ENCODE measurements around the gene SCNN1B.
"Not testable (repeated sequence)": the region's sequence is repeated elsewhere in the genome, so short reads cannot be mapped to it uniquely, and the experiment has no call there.

SCNN1B gene

GRCh38 chr16:23288209-23288608 is 13.9 kb upstream of the SCNN1B start:
- DNase-seq (ENCODE audit: low read depth in 3 of 3, low spot score in 1 of 3), result no peak

GRCh38 chr16:23288726-23289512 is 13.2 kb upstream of the SCNN1B start:
- no peak for DNase-seq (ENCODE audit: low read depth in 3 of 3, low spot score in 1 of 3)

DNA sequence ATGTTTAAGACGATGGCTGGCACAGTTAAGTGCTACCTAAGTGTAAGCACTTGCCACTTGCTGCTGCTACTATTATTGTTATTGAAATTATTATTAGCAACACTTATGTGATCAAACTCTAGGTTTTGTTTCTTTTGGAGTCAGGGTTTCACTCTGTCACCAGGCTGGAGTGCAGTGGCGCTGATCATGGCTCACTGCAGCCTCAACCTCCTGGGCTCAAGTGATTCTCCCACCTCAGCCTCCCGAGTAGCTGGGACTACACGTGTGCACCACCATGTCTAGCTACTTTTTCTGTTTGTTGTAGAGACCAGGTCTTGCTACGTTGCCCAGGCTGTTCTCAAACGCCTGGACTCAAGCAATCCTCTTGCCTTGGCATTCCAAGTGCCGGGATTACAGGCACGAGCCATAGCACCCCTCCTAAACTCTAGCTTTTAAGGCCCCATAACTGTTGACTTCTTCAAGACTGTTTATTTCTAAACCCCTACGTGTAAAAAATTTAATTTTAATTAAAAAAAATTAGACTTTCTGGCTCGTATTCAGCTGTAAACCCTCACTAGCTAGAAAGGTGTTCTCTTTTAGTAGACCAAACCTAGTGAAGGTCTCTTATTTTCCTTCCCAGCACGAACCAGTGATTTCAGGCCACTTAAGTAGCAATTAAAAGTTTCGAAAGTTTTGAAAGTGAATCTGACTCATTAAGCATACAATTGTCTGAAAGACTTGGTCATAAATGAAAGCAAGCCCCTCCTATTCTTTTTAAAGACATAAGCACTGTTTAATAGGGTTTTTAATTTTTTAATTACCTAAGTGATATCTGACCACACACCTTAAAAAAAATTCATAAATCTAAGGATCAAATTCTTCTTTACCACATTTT is 11.7 kb upstream of the SCNN1B start:
- no peak for DNase-seq (ENCODE audit: low read depth in 3 of 3, low spot score in 1 of 3)

GRCh38 chr16:23293016-23293415 is 9.1 kb upstream of the SCNN1B start:
- DNase-seq (ENCODE audit: low read depth in 3 of 3, low spot score in 1 of 3), result no peak

DNA sequence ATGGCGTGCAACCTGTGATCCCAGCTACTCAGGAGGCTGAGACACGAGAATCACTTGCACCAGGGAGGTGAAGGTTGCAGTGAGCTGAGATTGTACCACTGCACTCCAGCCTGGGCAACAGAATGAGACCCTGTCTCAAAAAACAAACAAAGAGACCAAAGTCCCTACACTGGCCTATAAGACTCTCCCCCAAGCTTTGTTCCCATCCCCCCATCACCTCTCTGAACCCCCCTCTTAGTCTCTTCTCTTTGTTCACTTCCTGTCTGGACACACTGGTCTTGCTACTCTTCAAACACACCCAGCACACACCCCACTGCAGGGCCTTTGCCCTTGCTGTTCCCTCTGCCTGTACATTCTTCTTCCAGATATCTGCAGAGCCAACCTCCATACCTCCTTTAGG is 7.8 kb upstream of the SCNN1B start:
- no peak for DNase-seq (ENCODE audit: low read depth in 3 of 3, low spot score in 1 of 3)

- no peak for DNase-seq (ENCODE audit: low read depth in 3 of 3, low spot score in 1 of 3)
Observed at GRCh38 chr16:23296994-23297393, 5.1 kb upstream of the SCNN1B start.

DNA sequence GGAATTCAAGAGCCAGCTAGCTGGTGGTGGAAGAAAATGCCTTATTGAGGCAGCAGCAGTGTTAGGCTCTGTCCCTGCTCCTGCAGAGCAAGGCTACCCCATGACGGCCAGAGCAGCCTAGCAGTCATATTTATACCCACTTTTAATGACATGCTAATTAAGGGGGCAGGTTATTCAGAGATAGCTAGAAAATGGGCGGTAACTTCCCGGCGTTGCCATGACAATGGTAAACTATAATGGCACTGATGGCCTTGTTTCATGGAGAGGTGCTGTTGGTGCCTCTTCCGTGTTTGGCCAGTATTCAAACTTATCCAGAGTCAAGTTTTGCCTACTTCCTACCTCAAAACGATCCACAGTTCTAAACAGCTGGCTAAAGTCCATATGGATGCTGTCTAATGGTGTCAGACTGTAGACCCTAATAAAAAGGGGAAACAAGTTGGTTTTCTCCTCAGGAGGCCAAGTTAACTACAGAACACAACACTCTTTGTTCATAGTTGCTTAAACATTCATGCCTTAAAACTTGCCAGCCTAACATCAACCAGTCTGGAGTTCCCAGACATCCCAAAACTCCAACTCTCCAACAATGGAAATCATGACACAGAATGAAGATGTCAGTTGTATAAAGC is 3.7 kb upstream of the SCNN1B start:
- no peak for DNase-seq (ENCODE audit: low read depth in 3 of 3, low spot score in 1 of 3)

- not testable (repeated sequence) for DNase-seq (ENCODE audit: low read depth in 3 of 3, low spot score in 1 of 3)
Observed at GRCh38 chr16:23299815-23300214, 2.3 kb upstream of the SCNN1B start.

DNA sequence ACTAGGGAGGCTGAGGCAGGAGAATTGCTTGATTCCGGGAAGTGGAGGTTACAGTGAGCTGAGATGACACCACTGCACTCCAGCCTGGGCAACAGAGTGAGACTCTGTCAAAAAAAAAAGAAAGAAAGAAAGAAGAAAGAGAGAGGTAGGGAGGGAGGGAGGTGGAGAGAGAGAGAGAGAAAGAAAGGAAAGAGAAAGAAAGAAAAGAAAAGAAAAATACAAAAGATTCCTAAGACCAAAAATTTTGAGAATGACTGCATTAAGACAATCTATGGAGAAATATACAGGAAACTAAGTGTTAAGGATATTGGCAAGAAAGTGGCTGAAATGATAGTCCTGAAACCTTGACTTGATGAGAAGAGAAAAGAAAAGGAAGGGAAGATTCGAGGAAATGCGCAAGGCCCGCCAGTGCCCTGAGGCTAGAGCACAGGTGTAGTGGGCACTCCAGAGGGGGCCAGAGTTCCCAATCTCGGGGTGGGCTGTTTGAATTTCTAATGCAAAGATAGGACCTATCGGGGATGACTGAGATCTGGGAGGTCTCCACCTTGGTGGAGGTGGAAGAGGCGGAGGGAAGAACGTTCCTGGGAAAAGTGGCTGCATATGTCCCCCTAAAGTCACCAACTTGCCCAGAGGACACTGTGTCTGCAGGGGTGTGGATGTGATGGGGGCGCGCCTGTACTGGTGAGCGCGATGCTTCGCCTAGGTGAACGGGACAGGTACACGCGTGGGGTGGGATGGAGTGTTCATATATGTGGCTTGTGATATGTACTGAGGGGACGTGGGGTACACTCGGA is 654 bp upstream of the SCNN1B start:
- no peak for DNase-seq (ENCODE audit: low read depth in 3 of 3, low spot score in 1 of 3)

DNA sequence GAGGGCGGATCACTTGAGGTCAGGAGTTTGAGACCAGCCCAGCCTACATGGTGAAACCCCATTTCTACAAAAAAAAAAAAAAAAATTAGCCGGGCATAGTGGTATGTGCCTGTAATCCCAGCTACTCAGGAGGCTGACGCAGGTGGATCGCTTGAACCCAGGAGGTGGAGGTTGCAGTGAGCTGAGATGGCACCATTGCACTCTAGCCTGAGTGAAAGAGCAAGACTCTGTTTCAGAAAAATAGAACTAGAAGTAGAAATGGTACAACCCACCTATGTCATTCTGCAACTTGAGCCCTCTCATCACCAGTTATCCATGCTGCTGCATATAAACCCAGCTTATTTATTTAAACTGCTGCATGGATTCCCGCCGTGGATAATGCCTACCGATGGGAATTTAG is 1.6 kb downstream of the SCNN1B start:
- DNase-seq (ENCODE audit: low read depth in 3 of 3, low spot score in 1 of 3), result no peak

- DNase-seq (ENCODE audit: low read depth in 3 of 3, low spot score in 1 of 3), result no peak
Observed at GRCh38 chr16:23304620-23305019, 2.5 kb downstream of the SCNN1B start.

GRCh38 chr16:23306199-23307100 is 4.3 kb downstream of the SCNN1B start:
- DNase-seq (ENCODE audit: low read depth in 3 of 3, low spot score in 1 of 3), result no peak

DNA sequence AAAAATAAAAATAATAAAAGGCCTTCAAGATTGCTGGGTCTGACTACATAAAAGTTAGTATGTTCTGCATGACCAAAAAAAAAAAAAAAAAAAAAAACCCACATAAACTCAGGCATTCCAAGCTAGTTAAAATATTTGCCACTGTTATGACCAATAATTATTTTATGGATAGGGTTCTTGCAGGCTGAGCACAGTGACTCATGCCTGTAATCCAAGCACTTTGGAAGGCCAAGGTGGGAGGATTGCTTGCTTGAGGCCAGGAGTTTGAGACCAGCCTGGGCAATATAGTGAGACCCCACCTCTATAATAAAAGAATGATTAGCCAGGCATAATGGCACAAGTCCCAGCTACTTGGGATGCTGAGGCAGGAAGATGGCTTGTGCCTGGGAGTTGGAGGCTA is 8.1 kb downstream of the SCNN1B start:
- DNase-seq (ENCODE audit: low read depth in 3 of 3, low spot score in 1 of 3), result no peak

GRCh38 chr16:23310744-23311143 is 8.6 kb downstream of the SCNN1B start:
- DNase-seq (ENCODE audit: low read depth in 3 of 3, low spot score in 1 of 3), result no peak

- no peak for DNase-seq (ENCODE audit: low read depth in 3 of 3, low spot score in 1 of 3)
Observed at GRCh38 chr16:23316232-23316631, 14.1 kb downstream of the SCNN1B start.

- DNase-seq (ENCODE audit: low read depth in 3 of 3, low spot score in 1 of 3), result no peak
Observed at GRCh38 chr16:23316634-23317265, 14.6 kb downstream of the SCNN1B start.

GRCh38 chr16:23317266-23317661 is 15.2 kb downstream of the SCNN1B start:
- no peak for DNase-seq (ENCODE audit: low read depth in 3 of 3, low spot score in 1 of 3)

DNA sequence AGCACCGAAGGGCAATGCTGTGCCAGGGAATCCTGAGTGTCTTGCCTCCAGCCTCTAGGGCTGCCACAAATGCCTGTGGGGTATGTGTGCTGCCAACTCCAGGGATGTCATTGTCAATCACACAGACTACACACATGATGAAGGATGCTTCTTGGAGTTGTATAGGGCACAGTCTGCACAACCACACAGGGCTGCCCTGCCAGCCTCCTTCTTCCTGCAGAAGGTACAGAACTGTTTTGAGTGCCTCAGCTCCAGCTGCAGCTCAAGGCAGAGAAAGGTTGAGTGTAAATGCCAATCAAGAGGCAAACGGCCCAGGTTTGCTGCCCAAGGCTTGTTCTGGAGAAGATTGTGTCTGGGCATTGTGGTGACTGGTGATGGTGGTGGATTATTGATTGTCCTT is 15.6 kb downstream of the SCNN1B start:
- DNase-seq (ENCODE audit: low read depth in 3 of 3, low spot score in 1 of 3), result no peak

DNA sequence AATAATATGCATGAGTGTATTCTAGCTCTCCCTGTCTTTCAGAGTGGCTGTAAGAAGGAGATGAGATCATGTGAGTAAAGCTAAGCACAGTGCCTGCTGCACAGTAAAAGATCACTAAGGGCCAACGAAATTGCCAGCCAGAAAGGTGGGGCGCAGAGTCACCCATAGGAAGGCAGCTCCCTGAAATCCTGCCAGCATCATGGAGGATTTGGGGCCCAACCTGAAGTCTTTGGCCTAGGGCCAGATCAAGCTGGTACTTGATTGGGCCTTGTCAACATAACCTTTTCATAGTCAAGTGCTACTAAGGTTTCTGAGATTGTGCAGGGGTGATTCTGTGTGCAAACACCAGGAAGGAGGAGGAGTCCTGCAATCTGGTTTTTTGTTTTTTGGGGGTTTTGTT is 16.5 kb downstream of the SCNN1B start:
- no peak for DNase-seq (ENCODE audit: low read depth in 3 of 3, low spot score in 1 of 3)
